Upper lobe of left lung (tissue), 6 donors: Measurements from ENCODE around the gene DDX24. TPM values are rescaled to one million over a fixed set of nuclear protein-coding genes. Genes with fewer than 3 reads are reported as not detected.
A peak's percentile ranks its signal among the peaks of the same experiment; 100 is the strongest.

ENCODE experiments used
- ATAC-seq, 2 donors: fragments of 200-7000 bp; cut with Tn5 transposase; one replicate each; pipeline ENCODE4 v1.9.1; 2022; ENCODE audit warnings: mild to moderate bottlenecking in 2 of 2, moderate library complexity in 2 of 2; ENCODE audit not compliant: low FRiP score in 2 of 2
- DNase-seq, 2 donors: peaks; one replicate each; pipeline ENCODE4 v3.0.0-alpha.2; 2019 to 2020
- H3K27ac ChIP-seq, 4 donors: fragments of 200-600 bp; sonication (generic); one replicate each; pipeline ENCODE4 v1.5.1; 2016 to 2019
- H3K27me3 ChIP-seq, 4 donors: fragments of 200-600 bp; sonication (generic); one replicate each; pipeline ENCODE4 v1.5.1; 2017 to 2019
- H3K36me3 ChIP-seq, 4 donors: fragments of 200-600 bp; sonication (generic); one replicate each; pipeline ENCODE4 v1.5.1; 2016 to 2019
- H3K4me1 ChIP-seq, 4 donors: fragments of 200-600 bp; sonication (generic); one replicate each; pipeline ENCODE4 v1.5.1; 2018 to 2019
- H3K4me3 ChIP-seq, 4 donors: fragments of 200-600 bp; sonication (generic); one replicate each; pipeline ENCODE4 v1.5.1; 2017 to 2019; ENCODE audit warnings: mild to moderate bottlenecking in 2 of 4, moderate library complexity in 1 of 4
- H3K9me3 ChIP-seq, 4 donors: fragments of 200-600 bp; sonication (generic); one replicate each; pipeline ENCODE4 v1.5.1; 2018 to 2019
- EP300 ChIP-seq, 4 donors: sonication (generic); formaldehyde crosslinking; IDR thresholded peaks; one replicate each; pipeline ENCODE4 v1.5.1; 2017; ENCODE audit warnings: antibody characterized with exemption in 4 of 4, control low read depth in 2 of 4
- POLR2A ChIP-seq, 4 donors: fragments of 450-650 bp; IDR thresholded peaks; one replicate each; pipeline ENCODE4 v1.5.1; 2016 to 2017; ENCODE audit warnings: antibody characterized with exemption in 4 of 4, mild to moderate bottlenecking in 2 of 4
- POLR2AphosphoS5 ChIP-seq, 2 donors: sonication (generic); formaldehyde crosslinking; IDR thresholded peaks; one replicate each; pipeline ENCODE4 v1.5.1; 2017; ENCODE audit warnings: antibody characterized with exemption in 2 of 2
- WGBS, 2 donors: methylation state at CpG; one replicate each; pipeline ENCODE4 v1.1.5; 2017 to 2018; 5-methylcytosine and 5-hydroxymethylcytosine counted together
- total RNA-seq, 6 donors: library from RNA; depleted of rRNA in 4 of 6; stranded (reverse); fragments of >200 nt in 4 of 6; gene quantifications; one replicate each; pipeline versions ENCODE4 v1.1.0 to v1.2.1, GENCODE V29; 2016 to 2021
- TF ChIP-seq, protein P1 (sequence below), 6 experiments: fragments of 450-650 bp in 4 of 6; fragments of 200-600 bp in 2 of 6; sonication (generic) in 2 of 6; IDR thresholded peaks; one replicate each; pipeline ENCODE4 v1.5.1; 2016 to 2019; ENCODE audit warnings: antibody characterized with exemption in 6 of 6
- donor health status: DM: no; HTN: no; CAD: no; lungs with moderate emphysema.
- donor health status: DM: no; HTN: yes; CAD: no; lungs with severe emphysema.

The DDX24 gene
- total RNA-seq, 6 donors from 2014 or later = 124 to 189 (median 154) TPM

DNA sequence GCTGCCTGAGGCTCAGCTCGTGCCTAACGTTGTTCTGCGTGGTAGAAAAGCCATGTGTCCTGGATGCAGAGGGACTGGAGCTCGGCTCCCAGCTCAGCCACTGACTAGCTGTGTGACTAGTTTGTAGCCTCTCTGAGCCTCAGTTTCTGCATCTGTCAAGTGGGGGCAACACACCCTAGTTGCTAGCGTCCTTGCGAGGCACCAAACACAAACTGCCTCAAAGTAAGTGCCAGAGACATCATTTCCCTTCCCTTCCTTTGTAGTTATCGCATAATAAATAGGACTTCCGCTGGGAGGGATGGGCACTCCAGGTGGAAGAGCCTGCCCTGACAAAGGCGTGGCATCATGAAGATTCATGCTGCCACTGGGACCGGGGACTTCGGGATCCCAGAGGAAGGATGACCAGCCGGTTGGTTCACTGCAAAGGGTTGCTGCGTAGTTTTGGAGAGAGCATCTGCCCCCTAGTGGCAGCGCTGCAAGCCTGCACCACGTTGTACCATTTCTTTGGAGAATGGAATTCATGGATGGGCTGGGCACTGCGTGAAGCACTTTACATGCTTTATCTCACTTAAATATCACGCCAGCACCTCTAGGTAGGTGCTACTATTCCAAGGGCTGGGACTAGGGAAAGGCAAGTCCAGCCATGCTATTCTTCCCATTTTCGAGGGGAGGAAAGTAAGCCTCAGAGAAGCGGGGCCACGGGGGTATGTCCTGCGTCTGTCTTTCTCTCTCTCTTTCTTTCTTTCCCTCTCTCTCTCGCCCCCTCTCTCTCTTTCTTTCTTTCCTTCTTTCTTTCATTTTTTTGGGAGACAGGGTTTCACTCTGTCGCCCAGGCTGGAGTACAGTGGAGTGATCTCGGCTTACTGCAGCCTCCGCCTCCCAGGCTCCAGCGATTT lies 79.3 kb downstream of the DDX24 start:
- Histone ChIP-seq H3K36me3 (no peaks in the 10 kb centered on the region), H3K27ac (no peak overlapping the region), H3K9me3 (no peaks in the 10 kb centered on the region), H3K4me1 (no peaks in the 10 kb centered on the region), H3K4me3 (no peak overlapping the region), H3K27me3 (peaks cover 0 to 5% (median 0%) of the 10 kb centered on the region in 4 donors)
- TF ChIP-seq POLR2A (IDR thresholded peaks at IDR 0.05) (no peak), EP300 (IDR thresholded peaks at IDR 0.05) (no peak), POLR2AphosphoS5 (IDR thresholded peaks at IDR 0.05) (no peak)
- TF ChIP-seq, protein P1, sequence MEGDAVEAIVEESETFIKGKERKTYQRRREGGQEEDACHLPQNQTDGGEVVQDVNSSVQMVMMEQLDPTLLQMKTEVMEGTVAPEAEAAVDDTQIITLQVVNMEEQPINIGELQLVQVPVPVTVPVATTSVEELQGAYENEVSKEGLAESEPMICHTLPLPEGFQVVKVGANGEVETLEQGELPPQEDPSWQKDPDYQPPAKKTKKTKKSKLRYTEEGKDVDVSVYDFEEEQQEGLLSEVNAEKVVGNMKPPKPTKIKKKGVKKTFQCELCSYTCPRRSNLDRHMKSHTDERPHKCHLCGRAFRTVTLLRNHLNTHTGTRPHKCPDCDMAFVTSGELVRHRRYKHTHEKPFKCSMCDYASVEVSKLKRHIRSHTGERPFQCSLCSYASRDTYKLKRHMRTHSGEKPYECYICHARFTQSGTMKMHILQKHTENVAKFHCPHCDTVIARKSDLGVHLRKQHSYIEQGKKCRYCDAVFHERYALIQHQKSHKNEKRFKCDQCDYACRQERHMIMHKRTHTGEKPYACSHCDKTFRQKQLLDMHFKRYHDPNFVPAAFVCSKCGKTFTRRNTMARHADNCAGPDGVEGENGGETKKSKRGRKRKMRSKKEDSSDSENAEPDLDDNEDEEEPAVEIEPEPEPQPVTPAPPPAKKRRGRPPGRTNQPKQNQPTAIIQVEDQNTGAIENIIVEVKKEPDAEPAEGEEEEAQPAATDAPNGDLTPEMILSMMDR (IDR thresholded peaks at IDR 0.05) = peak; percentile 83 to 94 (median 92)
- ATAC-seq (peak; percentile 80 to 84), DNase-seq (peak in 1 of 2 donors; percentile 59)
- WGBS, 2 donors = 41 to 53% methylated on average over 17 to 26 of the region's 26 CpGs

DNA sequence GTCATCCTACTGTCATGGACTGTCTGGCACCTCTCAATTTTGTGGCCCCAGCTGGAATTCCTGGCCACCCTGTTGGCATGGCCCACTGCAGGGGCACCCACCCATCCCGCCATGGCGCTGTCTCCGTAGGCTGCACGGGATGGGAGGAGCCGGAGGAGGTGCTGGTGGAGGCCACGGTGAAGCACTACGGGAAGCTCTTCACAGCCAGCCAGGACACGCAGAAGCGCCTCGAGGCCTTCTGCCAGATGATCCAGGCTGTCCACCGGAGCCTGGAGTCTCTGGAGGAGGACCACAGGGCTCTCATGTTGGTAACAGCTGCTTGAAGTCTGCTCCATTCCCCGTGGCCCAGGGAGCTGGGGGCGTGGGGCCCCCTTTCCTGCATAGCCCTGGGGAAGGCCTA lies 80.0 kb downstream of the DDX24 start:
- Histone ChIP-seq H3K27me3 (peaks cover 0 to 5% (median 0%) of the 10 kb centered on the region in 4 donors), H3K4me1 (no peaks in the 10 kb centered on the region), H3K9me3 (no peaks in the 10 kb centered on the region), H3K4me3 (no peak overlapping the region), H3K36me3 (no peaks in the 10 kb centered on the region), H3K27ac (no peak overlapping the region)
- WGBS, 2 donors = 81% methylated on average over 11 of the region's 13 CpGs; no CpG with 5 or more reads in 1 of the 2 donors
- DNase-seq = no peak
- TF ChIP-seq POLR2A (IDR thresholded peaks at IDR 0.05) = no peak
- TF ChIP-seq, protein P1 (IDR thresholded peaks at IDR 0.05) = no peak
- ATAC-seq = no peak

DNA sequence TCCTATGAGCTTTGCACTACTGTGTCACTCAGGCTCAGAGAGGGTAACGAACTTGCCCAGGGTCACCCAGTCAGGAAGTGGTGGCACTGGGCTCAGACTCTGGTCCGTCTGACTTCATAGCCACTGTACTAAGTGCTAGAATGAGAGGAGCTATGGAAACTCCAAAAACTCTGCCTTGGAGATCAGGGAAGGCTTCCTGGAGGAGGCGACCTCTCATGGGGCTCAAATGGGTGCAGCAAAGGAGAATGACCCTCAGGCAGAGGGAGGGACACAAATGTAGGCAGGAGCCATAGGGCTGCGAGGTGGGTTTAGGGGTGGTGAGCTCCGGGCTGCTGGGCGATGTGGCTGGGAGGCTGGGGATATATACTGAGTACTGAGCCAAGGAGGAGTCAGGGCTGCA lies 80.7 kb downstream of the DDX24 start:
- TF ChIP-seq POLR2A (IDR thresholded peaks at IDR 0.05) (no peak), EP300 (IDR thresholded peaks at IDR 0.05) (no peak), POLR2AphosphoS5 (IDR thresholded peaks at IDR 0.05) (no peak)
- TF ChIP-seq, protein P1 (IDR thresholded peaks at IDR 0.05) = no peak
- Histone ChIP-seq H3K27me3 (peaks cover 0 to 5% (median 0%) of the 10 kb centered on the region in 4 donors), H3K27ac (no peak overlapping the region), H3K36me3 (no peaks in the 10 kb centered on the region), H3K4me1 (no peaks in the 10 kb centered on the region), H3K9me3 (no peaks in the 10 kb centered on the region), H3K4me3 (no peak overlapping the region)
- ATAC-seq (no peak), DNase-seq (no peak)
- WGBS, 2 donors = 86 to 88% methylated on average over 6 of the region's 6 CpGs

DNA sequence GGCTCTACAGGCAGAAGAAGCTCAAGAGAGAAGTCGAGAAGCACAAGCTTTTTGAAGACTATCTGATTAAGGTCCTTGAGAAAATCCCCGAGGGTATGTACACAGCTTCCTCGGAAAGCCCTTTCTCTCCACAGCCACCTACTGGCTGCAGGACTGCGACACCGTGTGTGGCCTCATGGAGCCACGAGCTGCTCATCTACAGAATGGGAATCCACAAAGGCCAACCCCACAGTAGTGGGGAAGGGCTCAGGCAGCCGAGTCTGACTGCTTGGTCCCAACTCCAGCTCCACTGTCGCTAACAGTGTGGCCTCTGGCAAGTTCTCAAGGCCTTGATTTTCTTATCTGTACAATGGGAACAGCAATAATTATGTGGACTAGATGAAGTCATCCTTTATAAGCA lies 81.4 kb downstream of the DDX24 start:
- no peaks in the 10 kb centered on the region for H3K4me1 ChIP-seq
- no peaks in the 10 kb centered on the region for H3K9me3 ChIP-seq
- DNase-seq (no peak), ATAC-seq (no peak)
- H3K27ac ChIP-seq = no peak overlapping the region
- peaks cover 0 to 5% (median 0%) of the 10 kb centered on the region in 4 donors for H3K27me3 ChIP-seq
- TF ChIP-seq POLR2A (IDR thresholded peaks at IDR 0.05) (no peak), EP300 (IDR thresholded peaks at IDR 0.05) (no peak), POLR2AphosphoS5 (IDR thresholded peaks at IDR 0.05) (no peak)
- TF ChIP-seq, protein P1 (IDR thresholded peaks at IDR 0.05) = no peak
- H3K4me3 ChIP-seq = no peak overlapping the region
- H3K36me3 ChIP-seq = no peaks in the 10 kb centered on the region
- 52 to 60% methylated on average over 8 of the region's 8 CpGs for WGBS, 2 donors
